GM18907 (cell line): ENCODE data around the gene ZNF729.
"Not testable (repeated sequence)": the region's sequence is repeated elsewhere in the genome, so short reads cannot be mapped to it uniquely, and the experiment has no call there.

Experiments used
- ATAC-seq: cut with Tn5 transposase; IDR thresholded peaks from one replicate; pipeline ENCODE4 v1.9.1; 2021; ENCODE audit warnings: mild to moderate bottlenecking, moderate library complexity; ENCODE audit not compliant: unreplicated experiment

The ZNF729 gene

DNA sequence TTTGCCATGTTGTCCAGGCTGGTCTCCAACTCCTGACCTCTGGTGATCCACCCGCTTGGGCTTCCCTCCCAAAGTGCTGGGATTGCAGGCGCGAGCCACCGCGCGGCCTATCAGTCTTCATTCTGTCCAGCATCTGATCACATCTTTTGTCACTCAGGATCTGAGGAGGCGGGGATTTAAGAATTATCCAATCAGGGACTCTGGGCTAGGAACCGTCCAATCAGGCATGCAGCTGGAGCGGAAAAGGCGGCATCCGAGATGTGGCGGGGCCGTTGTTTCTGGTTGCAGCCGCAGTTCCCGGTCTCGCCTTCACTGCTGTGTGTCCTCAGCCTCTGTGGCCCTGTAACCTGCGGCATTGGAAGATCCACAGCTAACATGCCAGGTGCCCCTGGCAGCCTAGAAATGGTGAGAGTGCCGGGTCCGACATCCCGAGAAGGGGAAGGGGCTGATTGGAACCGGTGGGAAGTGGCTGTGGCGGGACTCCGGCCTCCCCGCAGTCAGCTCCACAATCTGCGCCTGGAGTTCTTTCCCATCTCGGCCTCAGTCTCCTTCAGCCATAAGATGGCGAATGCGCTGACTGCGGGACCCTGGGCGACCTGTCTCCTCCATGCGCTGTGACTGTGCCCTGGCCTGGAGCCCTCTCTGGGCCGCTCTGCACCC lies at the start of gene ZNF729:
ZNF729 (plus strand) TSS at position 291 of the 660 bp plus-strand sequence; CDS start at position 376, 85 bp downstream.
- no peak for ATAC-seq

- ATAC-seq: no peak
Observed at GRCh38 chr19:22256856-22257255, 29.4 kb upstream of the ZNF729 start.

- ATAC-seq: no peak
Observed at GRCh38 chr19:22257381-22257780, 28.9 kb upstream of the ZNF729 start.

- ATAC-seq: no peak
Observed at GRCh38 chr19:22257916-22258315, 28.3 kb upstream of the ZNF729 start.

GRCh38 chr19:22260499-22260898 lies 25.7 kb upstream of the ZNF729 start:
- no peak for ATAC-seq

GRCh38 chr19:22261596-22261995 lies 24.6 kb upstream of the ZNF729 start:
- ATAC-seq: no peak

GRCh38 chr19:22263121-22263520 lies 23.1 kb upstream of the ZNF729 start:
- no peak for ATAC-seq

DNA sequence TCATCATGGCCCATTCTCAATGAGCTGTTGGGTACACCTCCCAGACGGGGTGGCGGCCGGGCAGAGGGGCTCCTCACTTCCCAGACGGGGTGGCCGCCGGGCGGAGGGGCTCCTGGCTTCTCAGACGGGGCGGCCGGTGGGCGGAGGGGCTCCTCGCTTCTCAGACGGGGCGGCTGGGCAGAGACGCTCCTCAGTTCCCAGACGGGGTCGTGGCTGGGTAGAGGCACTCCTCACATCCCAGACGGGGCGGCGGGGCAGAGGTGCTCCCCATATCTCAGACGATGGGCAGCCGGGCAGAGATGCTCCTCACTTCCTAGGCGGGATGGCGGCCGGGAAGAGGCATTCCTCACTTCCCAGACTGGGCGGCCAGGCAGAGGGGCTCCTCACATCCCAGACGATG lies 35.3 kb downstream of the ZNF729 start:
- ATAC-seq: not testable (repeated sequence)

GRCh38 chr19:22326219-22326618 lies 40.0 kb downstream of the ZNF729 start:
- no peak for ATAC-seq

- ATAC-seq: no peak
Observed at GRCh38 chr19:22327321-22327720, 41.1 kb downstream of the ZNF729 start.

- no peak for ATAC-seq
Observed at GRCh38 chr19:22331521-22331920, 45.3 kb downstream of the ZNF729 start.

- no peak for ATAC-seq
Observed at GRCh38 chr19:22332924-22333323, 46.7 kb downstream of the ZNF729 start.

GRCh38 chr19:22335716-22336115 lies 49.5 kb downstream of the ZNF729 start:
- no peak for ATAC-seq

GRCh38 chr19:22354665-22355064 lies 68.4 kb downstream of the ZNF729 start:
- no peak for ATAC-seq
